ENCODE measurements around the gene CDK12.

- TF ChIP-seq NANOG (IDR thresholded peaks at IDR 0.05; ENCODE audit: borderline replicate concordance) (no peak), CREB1 (CRISPR knock-in tag; IDR thresholded peaks at IDR 0.05; ENCODE audit: low read depth) (no peak), CTCF (conservative IDR thresholded peaks at IDR 0.05; ENCODE audit: low read depth in 2 of 2) (no peak), EZH2phosphoT487 (IDR thresholded peaks at IDR 0.05; ENCODE audit: unreplicated experiment) (no peak), REST (IDR thresholded peaks at IDR 0.05; ENCODE audit: unreplicated experiment) (no peak), EZH2 (IDR thresholded peaks at IDR 0.05; ENCODE audit: low read depth, unreplicated experiment) (no peak), POLR2AphosphoS5 (IDR thresholded peaks at IDR 0.05; ENCODE audit: low read depth) (no peak), JUNB (IDR thresholded peaks at IDR 0.05; ENCODE audit: unreplicated experiment) (no peak), ETS1 (IDR thresholded peaks at IDR 0.05) (no peak), ZNF331 (CRISPR knock-in tag; IDR thresholded peaks at IDR 0.05; ENCODE audit: low read depth) (no peak)
These were observed 77.6 kb downstream of the CDK12 start for GRCh38 chr17:39538866-39539265.
